Stomach (tissue), 4 donors: ENCODE results near the gene GRWD1.

Experiments used
- CTCF ChIP-seq, 7 experiments: fragments of 450-650 bp in 4 of 7; fragments of 200-600 bp in 3 of 7; sonication (generic) in 3 of 7; IDR thresholded peaks; one replicate each; pipeline ENCODE4 v1.5.1; 2016 to 2019; ENCODE audit warnings: antibody characterized with exemption in 7 of 7, control low read depth in 2 of 7, mild to moderate bottlenecking in 1 of 7
- POLR2AphosphoS5 ChIP-seq, 3 donors: sonication (generic); formaldehyde crosslinking; IDR thresholded peaks; one replicate each; pipeline ENCODE4 v1.6.1; 2016; ENCODE audit warnings: antibody characterized with exemption in 3 of 3

- TF ChIP-seq CTCF (IDR thresholded peaks at IDR 0.05) (no peak), POLR2AphosphoS5 (IDR thresholded peaks at IDR 0.05) (no peak)
Measured at GRCh38 chr19:48400018-48400742, 45.6 kb upstream of the GRWD1 start.
